DOHH2 (cell line): ENCODE measurements around the gene AP3B2.

Source experiments
- H3F3A ChIP-seq: fragments of 200-600 bp; sonication (generic), shearing (Covaris generic); 2 replicates; pipeline ENCODE4 v1.6.0; 2016; ENCODE audit warnings: antibody characterized with exemption, mild to moderate bottlenecking; ENCODE audit not compliant: control insufficient read depth, insufficient read depth
- H3K27ac ChIP-seq: fragments of 200-600 bp; sonication (generic); 2 replicates; pipeline ENCODE4 v1.5.1; 2014; ENCODE audit warnings: low read depth, mild to moderate bottlenecking, low read length, moderate library complexity
- H3K27me3 ChIP-seq: fragments of 200-600 bp; sonication (generic); 2 replicates; pipeline ENCODE4 v1.6.1; 2014; ENCODE audit warnings: mild to moderate bottlenecking, low read length, mixed read lengths; ENCODE audit not compliant: control insufficient read depth
- H3K36me3 ChIP-seq: fragments of 200-600 bp; sonication (generic); 2 replicates; pipeline ENCODE4 v1.6.1; 2014; ENCODE audit warnings: mild to moderate bottlenecking, low read length, moderate library complexity, mixed read lengths; ENCODE audit not compliant: control insufficient read depth
- H3K4me1 ChIP-seq: fragments of 200-600 bp; sonication (generic); 2 replicates; pipeline ENCODE4 v1.6.1; 2014; ENCODE audit warnings: mild to moderate bottlenecking, low read length, mixed read lengths; ENCODE audit not compliant: control insufficient read depth
- H3K4me2 ChIP-seq: fragments of 200-600 bp; sonication (generic); 2 replicates; pipeline ENCODE4 v1.6.0; 2014; ENCODE audit warnings: mild to moderate bottlenecking, low read length, moderate library complexity
- H3K4me3 ChIP-seq: fragments of 200-600 bp; sonication (generic); 2 replicates; pipeline ENCODE4 v1.5.1; 2014; ENCODE audit warnings: mild to moderate bottlenecking, low read length, mixed read lengths
- H3K79me2 ChIP-seq: fragments of 200-600 bp; sonication (generic); 2 replicates; pipeline ENCODE4 v1.6.1; 2014; ENCODE audit warnings: mild to moderate bottlenecking, low read length, mixed read lengths; ENCODE audit not compliant: control insufficient read depth
- H3K9me2 ChIP-seq: fragments of 200-600 bp; sonication (generic); replicated peaks from 2 replicates; pipeline ENCODE4 v1.6.1; 2014; ENCODE audit warnings: mild to moderate bottlenecking, low read length, mixed read lengths; ENCODE audit not compliant: control insufficient read depth
- H3K9me3 ChIP-seq: fragments of 200-600 bp; sonication (generic); 2 replicates; pipeline ENCODE4 v1.6.1; 2014; ENCODE audit warnings: antibody characterized with exemption, low read length, mixed read lengths; ENCODE audit not compliant: control insufficient read depth, insufficient read depth
- H4K20me1 ChIP-seq: fragments of 200-600 bp; sonication (generic); 2 replicates; pipeline ENCODE4 v1.6.0; 2014; ENCODE audit warnings: low read depth, mild to moderate bottlenecking, antibody characterized with exemption, low read length, moderate library complexity; ENCODE audit not compliant: control insufficient read depth, insufficient read depth
- CTCF ChIP-seq: fragments of 200-600 bp; sonication (generic); IDR thresholded peaks from one replicate; pipeline ENCODE4 v1.5.1; 2014; ENCODE audit warnings: antibody characterized with exemption, mild to moderate bottlenecking, low read depth, low read length; ENCODE audit not compliant: poor library complexity, severe bottlenecking
- EZH2phosphoT487 ChIP-seq: fragments of 200-600 bp; sonication (generic); IDR thresholded peaks from 2 replicates; pipeline ENCODE4 v1.6.1; 2017; ENCODE audit warnings: borderline replicate concordance, mild to moderate bottlenecking, antibody characterized with exemption, low read length, moderate library complexity, mixed read lengths

Gene AP3B2

GRCh38 chr15:82699726-82700125, 9.9 kb downstream of the AP3B2 start:
- TF ChIP-seq CTCF (no peak), EZH2phosphoT487 (no peak)
- H3K9me3 ChIP-seq, result no peaks in the 10 kb centered on the region
- H3K4me1 ChIP-seq, result no peaks in the 10 kb centered on the region
- H3K4me2 ChIP-seq, result no peak overlapping the region
- no peak overlapping the region for H3K27ac ChIP-seq
- H3K79me2 ChIP-seq, result no peaks in the 10 kb centered on the region
- H4K20me1 ChIP-seq, result no peaks in the 10 kb centered on the region
- H3K4me3 ChIP-seq, result no peak overlapping the region
- H3K27me3 ChIP-seq, result no peaks in the 10 kb centered on the region; the same call in 1 of the 2 replicates
- H3K36me3 ChIP-seq, result no peaks in the 10 kb centered on the region
- no peaks in the 10 kb centered on the region for H3K9me2 ChIP-seq
- no peaks in the 10 kb centered on the region for H3F3A ChIP-seq

GRCh38 chr15:82698711-82699345, 10.8 kb downstream of the AP3B2 start:
- Histone ChIP-seq H3F3A (no peaks in the 10 kb centered on the region), H3K9me3 (no peaks in the 10 kb centered on the region), H3K4me2 (no peak overlapping the region), H3K9me2 (no peaks in the 10 kb centered on the region), H3K27ac (no peak overlapping the region), H4K20me1 (no peaks in the 10 kb centered on the region), H3K36me3 (no peaks in the 10 kb centered on the region), H3K27me3 (no peaks in the 10 kb centered on the region; the same call in 1 of the 2 replicates), H3K4me3 (no peak overlapping the region), H3K79me2 (no peaks in the 10 kb centered on the region), H3K4me1 (no peaks in the 10 kb centered on the region)
- no peak for TF ChIP-seq CTCF
- TF ChIP-seq EZH2phosphoT487, result no peak

GRCh38 chr15:82697735-82698407, 11.8 kb downstream of the AP3B2 start:
- H3K27me3 ChIP-seq, result no peaks in the 10 kb centered on the region; the same call in 1 of the 2 replicates
- H3K79me2 ChIP-seq, result no peaks in the 10 kb centered on the region
- no peak for TF ChIP-seq EZH2phosphoT487
- TF ChIP-seq CTCF, result no peak
- H3K27ac ChIP-seq, result no peak overlapping the region
- H3F3A ChIP-seq, result no peaks in the 10 kb centered on the region
- H3K9me3 ChIP-seq, result no peaks in the 10 kb centered on the region
- H3K9me2 ChIP-seq, result no peaks in the 10 kb centered on the region
- H3K36me3 ChIP-seq, result no peaks in the 10 kb centered on the region
- H4K20me1 ChIP-seq, result no peaks in the 10 kb centered on the region
- H3K4me2 ChIP-seq, result no peak overlapping the region
- no peak overlapping the region for H3K4me3 ChIP-seq
- H3K4me1 ChIP-seq, result no peaks in the 10 kb centered on the region
